NB4 (cell line): ENCODE data around the gene FKBP7.

Experiments used
- DNase-seq: peaks from one replicate; pipeline ENCODE4 v3.0.0; 2010; ENCODE audit warnings: low read depth
- H3K4me3 ChIP-seq: one replicate; pipeline ENCODE4 v1.5.1; 2011; ENCODE audit warnings: mild to moderate bottlenecking, low read depth, low read length, moderate library complexity
- MYC ChIP-seq: IDR thresholded peaks from 2 replicates; pipeline ENCODE4 v1.6.1; 2011; ENCODE audit warnings: low read depth, low read length
- POLR2A ChIP-seq: IDR thresholded peaks from 2 replicates; pipeline ENCODE4 v1.6.1; 2011; ENCODE audit warnings: mild to moderate bottlenecking; ENCODE audit not compliant: insufficient read length; ENCODE audit errors: extremely low read depth
- TF ChIP-seq, protein P1 (sequence below): IDR thresholded peaks from one replicate; pipeline ENCODE4 v1.5.1; 2012; ENCODE audit warnings: low read depth, low read length
- TF ChIP-seq, protein P2 (sequence below): IDR thresholded peaks from 2 replicates; pipeline ENCODE4 v1.6.1; 2011; ENCODE audit warnings: low read depth, low read length

The FKBP7 gene

DNA sequence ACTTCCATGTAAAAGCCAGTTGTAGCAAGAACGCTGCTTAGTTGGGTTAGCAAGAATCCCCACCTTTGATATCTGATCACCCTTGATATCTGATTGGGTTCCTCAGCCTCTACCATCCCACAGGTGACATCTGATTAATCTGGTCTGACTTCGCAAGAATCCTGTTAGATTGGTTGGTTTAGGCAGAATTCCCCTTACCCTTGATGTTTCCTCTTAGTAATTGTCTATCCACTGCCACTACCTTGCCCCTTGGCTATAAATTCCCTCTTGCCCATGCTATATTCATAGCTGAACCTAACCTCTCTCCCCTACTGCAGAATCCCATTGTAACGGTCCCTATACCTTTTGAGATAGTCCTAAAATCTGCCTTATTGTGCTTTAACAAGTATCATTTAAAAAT lies 60.5 kb downstream of the FKBP7 start:
- TF ChIP-seq, protein P1, sequence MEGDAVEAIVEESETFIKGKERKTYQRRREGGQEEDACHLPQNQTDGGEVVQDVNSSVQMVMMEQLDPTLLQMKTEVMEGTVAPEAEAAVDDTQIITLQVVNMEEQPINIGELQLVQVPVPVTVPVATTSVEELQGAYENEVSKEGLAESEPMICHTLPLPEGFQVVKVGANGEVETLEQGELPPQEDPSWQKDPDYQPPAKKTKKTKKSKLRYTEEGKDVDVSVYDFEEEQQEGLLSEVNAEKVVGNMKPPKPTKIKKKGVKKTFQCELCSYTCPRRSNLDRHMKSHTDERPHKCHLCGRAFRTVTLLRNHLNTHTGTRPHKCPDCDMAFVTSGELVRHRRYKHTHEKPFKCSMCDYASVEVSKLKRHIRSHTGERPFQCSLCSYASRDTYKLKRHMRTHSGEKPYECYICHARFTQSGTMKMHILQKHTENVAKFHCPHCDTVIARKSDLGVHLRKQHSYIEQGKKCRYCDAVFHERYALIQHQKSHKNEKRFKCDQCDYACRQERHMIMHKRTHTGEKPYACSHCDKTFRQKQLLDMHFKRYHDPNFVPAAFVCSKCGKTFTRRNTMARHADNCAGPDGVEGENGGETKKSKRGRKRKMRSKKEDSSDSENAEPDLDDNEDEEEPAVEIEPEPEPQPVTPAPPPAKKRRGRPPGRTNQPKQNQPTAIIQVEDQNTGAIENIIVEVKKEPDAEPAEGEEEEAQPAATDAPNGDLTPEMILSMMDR: no peak
- TF ChIP-seq, protein P2, sequence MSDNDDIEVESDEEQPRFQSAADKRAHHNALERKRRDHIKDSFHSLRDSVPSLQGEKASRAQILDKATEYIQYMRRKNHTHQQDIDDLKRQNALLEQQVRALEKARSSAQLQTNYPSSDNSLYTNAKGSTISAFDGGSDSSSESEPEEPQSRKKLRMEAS: no peak
- no peak for TF ChIP-seq MYC
- no peak for TF ChIP-seq POLR2A
- H3K4me3 ChIP-seq: no peak overlapping the region
- no peak for DNase-seq

DNA sequence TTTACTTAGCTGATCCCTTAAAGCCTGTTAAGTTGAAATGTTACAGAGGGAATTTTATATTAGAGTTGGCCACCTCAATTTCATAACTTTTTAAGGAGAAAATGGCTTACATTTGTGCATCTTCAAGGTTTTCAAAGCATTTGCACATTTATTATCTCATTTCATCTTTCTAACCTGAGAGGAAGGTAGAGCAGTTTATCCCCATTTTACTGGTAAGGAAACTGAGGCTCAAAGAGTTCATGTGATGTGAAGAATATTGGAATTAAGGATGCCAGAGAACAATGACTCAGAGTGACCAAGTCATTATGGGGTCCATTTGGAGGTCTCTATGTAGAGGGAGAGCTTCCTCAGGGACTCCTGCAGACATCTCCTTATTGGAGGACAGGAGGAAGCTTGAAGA lies 62.4 kb downstream of the FKBP7 start:
- no peak for DNase-seq
- H3K4me3 ChIP-seq: peak overlapping the region; percentile 3
- TF ChIP-seq MYC: no peak
- TF ChIP-seq POLR2A: no peak
- TF ChIP-seq, protein P2: no peak
- TF ChIP-seq, protein P1: no peak

DNA sequence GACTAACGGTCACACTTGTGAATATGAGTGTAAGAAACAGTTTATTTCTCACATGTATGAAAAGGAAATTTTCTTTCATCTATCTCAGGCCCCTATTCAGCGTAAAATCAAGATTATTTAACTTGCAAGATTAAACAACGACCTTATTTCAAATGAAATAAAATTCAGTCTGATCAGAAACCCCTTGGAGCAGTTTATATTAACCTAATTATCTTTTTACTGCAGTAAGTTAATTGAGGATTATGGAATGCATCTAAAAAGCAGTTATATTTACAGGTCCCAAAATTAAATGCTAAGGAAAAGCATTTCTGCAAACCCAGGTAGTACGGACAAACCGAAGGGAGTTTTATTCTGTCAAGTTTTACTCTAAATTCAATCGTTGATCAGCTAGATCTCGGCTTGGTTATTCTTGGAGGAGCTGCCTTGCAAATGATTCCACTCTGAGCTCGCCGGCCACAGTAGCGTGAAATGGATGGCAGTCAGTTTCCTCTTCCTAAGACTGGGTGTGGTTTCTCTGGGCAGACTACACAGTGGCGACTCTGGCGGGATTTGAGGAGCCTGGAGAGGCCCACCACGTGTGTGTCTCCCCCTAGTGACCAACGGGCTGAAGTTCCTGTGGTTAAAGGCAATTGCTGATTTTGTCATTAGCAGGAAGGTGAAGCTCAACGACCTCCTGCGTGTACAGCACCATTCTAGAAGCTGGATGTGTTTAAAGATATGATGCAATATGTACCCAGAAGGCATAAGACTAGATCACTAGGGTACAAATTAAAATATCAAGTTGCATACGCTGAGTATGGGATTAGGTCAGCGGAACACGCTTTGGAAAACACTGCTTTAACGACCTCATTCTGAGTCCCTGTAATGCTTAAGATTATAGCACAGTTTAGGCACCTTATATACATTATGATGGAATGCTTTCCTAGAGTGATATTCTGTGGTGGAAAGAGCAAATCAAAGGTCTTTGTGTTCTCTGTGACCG lies 63.8 kb downstream of the FKBP7 start:
- DNase-seq: peak; percentile 99
- 0 out of 2 replicates have a peak, but pooled peaks have one; percentile 71 for TF ChIP-seq MYC
- TF ChIP-seq, protein P2: peak; percentile 94
- TF ChIP-seq POLR2A: peak; percentile 75
- TF ChIP-seq, protein P1: peak; percentile 91
- peak overlapping the region; percentile 93 for H3K4me3 ChIP-seq
